ENCODE data around the gene ATP11B. TPM values are rescaled to one million over a fixed set of nuclear protein-coding genes. Genes with fewer than 3 reads are reported as not detected.

Gene ATP11B
- total RNA-seq, 2 experiments from 2014 or later: 128 to 131 TPM

DNA sequence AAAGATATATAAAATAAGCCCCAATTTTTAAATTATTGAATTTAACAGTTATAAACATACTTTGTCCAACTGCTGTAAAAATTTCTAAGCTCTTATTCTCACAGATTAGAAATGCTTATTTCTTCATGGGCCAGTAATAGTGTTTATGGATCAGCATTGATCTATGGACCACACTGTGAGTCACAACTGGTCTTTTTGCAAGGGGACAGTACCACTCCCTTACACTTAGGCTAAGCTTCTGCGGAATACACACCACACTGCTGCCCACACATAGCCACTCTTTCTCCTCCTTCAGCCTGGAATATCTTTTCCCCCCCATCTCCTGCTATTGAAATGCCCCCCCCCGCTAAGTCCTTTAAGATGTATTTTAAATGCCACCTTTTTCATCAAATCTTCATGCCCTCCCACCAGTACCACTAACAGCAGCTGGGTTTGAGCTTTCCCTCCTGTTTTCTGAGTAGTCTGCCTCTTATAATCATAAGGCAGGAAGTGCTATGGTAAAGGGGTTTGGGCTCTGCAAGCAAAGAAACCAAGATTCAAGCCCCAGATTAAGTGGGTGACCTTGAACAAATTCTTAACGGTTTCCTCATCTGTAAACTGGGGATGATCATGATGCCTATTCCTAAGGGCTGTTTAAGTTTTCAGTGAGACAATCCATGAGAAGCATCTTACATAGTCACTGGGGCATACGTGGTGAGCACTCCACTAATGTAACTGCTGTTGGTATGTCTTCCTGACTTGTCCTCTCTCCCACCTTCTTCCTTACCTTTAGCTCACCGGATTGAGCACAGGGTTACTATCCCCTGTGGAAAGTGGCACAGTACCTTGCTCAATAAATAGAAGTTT is 117.9 kb downstream of the ATP11B start:
- Mint-ChIP-seq H3K9me3 (no peaks in the 10 kb centered on the region), H3K36me3 (ENCODE audit: low read depth) (peaks cover 34% of the 10 kb centered on the region), H3K27ac (peak overlapping the region; percentile 82), H3K27me3 (no peaks in the 10 kb centered on the region), H3K4me3 (peak overlapping the region; percentile 1), H3K4me1 (peaks cover 55% of the 10 kb centered on the region)
- DNase-seq: peak; percentile 22
- CTCF ChIA-PET: interaction anchor here (0.5 to 2.9 kb wide), 17 partner anchors 8 to 201 kb away, joined by 3 to 11 read pairs (median 3); no protein-coding TSS in a partner anchor
- POLR2A ChIA-PET: interaction anchor here (1.3 kb wide), 2 partner anchors 11 to 188 kb away, joined by 3 to 4 read pairs; partner anchors contain the start of gene MCCC1

DNA sequence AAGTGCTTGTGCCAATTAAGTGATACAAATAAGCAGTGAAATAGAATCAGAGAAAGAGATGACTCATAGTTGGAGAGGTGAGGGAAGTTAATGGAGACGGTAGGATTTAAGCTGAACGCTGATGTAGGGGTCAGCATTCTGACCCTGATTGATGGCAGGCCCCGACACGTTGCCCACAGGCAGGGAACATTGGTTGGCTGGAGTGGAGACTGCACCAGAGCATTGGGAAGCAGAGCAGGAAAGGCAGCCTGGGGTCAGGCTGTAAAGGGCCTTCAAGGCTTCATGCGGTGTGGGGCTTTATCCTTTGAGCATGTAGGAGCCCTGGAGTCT is 118.4 kb downstream of the ATP11B start:
- Mint-ChIP-seq H3K27me3 (no peaks in the 10 kb centered on the region), H3K4me1 (peaks cover 55% of the 10 kb centered on the region)

DNA sequence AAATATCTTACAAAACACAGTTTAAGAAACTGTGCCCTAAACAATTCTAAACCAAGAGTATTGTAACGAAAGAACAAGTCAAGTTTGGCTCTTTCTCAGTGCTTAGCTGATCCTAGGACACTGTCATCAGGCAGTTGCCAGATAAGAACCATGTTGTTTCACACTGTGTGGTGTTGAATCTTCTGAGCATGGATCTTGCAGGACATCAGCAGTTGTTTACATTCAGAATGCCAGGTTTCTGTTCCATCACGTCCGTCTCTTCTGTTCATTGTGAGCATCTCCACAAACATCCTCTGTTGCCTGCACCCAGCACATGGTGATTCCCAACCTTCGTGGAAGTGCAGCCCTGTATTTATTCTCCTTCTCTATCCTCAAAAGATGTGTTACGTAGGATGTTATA is 119.2 kb downstream of the ATP11B start:
- H3K27me3 Mint-ChIP-seq: no peaks in the 10 kb centered on the region
- CTCF ChIA-PET: interaction anchor here (0.5 kb wide), 1 partner anchor 188 kb away, joined by 3 read pairs; no protein-coding TSS in a partner anchor
- POLR2A ChIA-PET: interaction anchor here (1.2 kb wide), 1 partner anchor 8 kb away, joined by 3 read pairs; no protein-coding TSS in a partner anchor
- no peak overlapping the region for H3K27ac Mint-ChIP-seq
- DNase-seq: no peak
- H3K9me3 Mint-ChIP-seq: no peaks in the 10 kb centered on the region
- peaks cover 35% of the 10 kb centered on the region for H3K36me3 Mint-ChIP-seq (ENCODE audit: low read depth)
- H3K4me3 Mint-ChIP-seq: no peak overlapping the region
- peaks cover 55% of the 10 kb centered on the region for H3K4me1 Mint-ChIP-seq

More for the DNA sequence above, 118.4 kb downstream of the ATP11B start:
- no peak for DNase-seq
- CTCF ChIA-PET: interaction anchor here (0.5 to 2.9 kb wide), 5 partner anchors 10 to 188 kb away, joined by 3 to 11 read pairs (median 3); no protein-coding TSS in a partner anchor
- H3K4me3 Mint-ChIP-seq: no peak overlapping the region
- POLR2A ChIA-PET: interaction anchor here (1.3 kb wide), 2 partner anchors 10 to 187 kb away, joined by 3 to 4 read pairs; partner anchors contain the start of gene MCCC1
- H3K27ac Mint-ChIP-seq: peak overlapping the region; percentile 82
- peaks cover 31% of the 10 kb centered on the region for H3K36me3 Mint-ChIP-seq (ENCODE audit: low read depth)
- no peaks in the 10 kb centered on the region for H3K9me3 Mint-ChIP-seq

DNA sequence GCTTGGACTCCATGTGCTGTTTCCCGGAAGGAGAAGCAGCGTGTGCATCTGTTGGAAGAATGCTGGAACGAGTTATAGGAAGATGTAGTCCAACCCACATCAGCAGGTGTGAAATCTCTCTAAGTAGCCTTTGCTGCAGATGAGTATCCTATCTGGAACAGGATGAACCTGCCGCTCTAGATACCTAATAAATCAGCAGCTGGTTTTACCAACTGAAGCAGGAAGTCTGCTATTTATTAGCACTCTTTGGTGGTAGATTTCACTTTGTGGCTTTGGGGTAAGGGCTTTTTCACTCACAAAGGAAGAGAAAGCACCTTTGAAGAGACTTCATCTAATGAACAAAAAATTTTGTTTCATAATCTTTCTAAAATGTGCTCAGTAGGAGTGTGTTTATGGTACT is 120.6 kb downstream of the ATP11B start:
- H3K27ac Mint-ChIP-seq: peak overlapping the region; percentile 50
- H3K36me3 Mint-ChIP-seq (ENCODE audit: low read depth): peaks cover 31% of the 10 kb centered on the region
- H3K4me3 Mint-ChIP-seq: no peak overlapping the region
- peaks cover 55% of the 10 kb centered on the region for H3K4me1 Mint-ChIP-seq
- DNase-seq: no peak
- no peaks in the 10 kb centered on the region for H3K27me3 Mint-ChIP-seq
- no peaks in the 10 kb centered on the region for H3K9me3 Mint-ChIP-seq
- ChIA-PET POLR2A (no interaction called here), CTCF (interaction anchor here (0.8 to 1.0 kb wide), 2 partner anchors 59 to 199 kb away, joined by 3 read pairs; no protein-coding TSS in a partner anchor)

DNA sequence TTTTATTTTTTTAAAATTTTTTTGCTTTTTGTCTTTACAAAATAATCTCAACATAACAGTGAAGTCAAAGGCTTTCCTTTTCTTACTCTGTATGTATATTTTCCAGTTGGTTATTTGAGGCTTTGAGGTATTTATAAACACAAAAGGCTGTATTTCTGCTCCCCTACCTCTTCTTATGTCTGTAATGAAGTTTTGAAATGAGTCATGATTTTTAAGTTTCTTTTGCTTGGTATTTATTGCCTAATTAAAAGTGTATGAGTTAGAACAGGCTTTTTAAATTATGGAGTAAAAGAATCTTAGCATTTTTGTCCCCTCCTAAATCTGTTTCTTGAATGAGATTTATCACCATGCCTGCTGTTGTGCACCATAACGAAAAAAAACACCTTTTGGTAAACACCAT is 121.0 kb downstream of the ATP11B start:
- Mint-ChIP-seq H3K4me1 (peaks cover 51% of the 10 kb centered on the region), H3K27me3 (no peaks in the 10 kb centered on the region), H3K4me3 (no peak overlapping the region), H3K27ac (peak overlapping the region; percentile 33), H3K9me3 (no peaks in the 10 kb centered on the region), H3K36me3 (ENCODE audit: low read depth) (peaks cover 31% of the 10 kb centered on the region)
- DNase-seq: no peak
- POLR2A ChIA-PET: interaction anchor here (0.6 kb wide), 2 partner anchors 33 to 203 kb away, joined by 3 read pairs; no protein-coding TSS in a partner anchor
- CTCF ChIA-PET: interaction anchor here (0.9 to 1.0 kb wide), 2 partner anchors 11 to 200 kb away, joined by 3 read pairs; no protein-coding TSS in a partner anchor

DNA sequence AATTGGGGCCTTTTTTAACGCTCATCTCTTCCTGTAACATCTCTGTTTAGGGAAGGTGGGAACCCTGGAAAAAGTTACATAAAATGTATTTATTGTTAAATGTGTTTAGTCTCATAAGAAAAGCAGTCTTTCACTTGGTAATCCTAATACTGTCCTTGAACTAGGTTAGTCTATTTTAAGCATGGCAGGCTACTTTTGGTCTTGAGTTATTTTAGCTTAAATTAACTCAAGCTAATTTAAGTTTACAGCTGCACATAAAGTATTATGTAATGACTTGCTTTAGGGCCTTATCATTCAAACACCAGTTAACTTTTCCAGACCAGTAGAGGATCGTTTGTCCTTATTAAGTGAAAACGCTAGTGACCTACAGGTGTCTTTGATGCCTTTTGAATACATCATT is 123.8 kb downstream of the ATP11B start:
- ChIA-PET CTCF (interaction anchor here (0.8 to 2.4 kb wide), 3 partner anchors 9 to 465 kb away, joined by 3 to 5 read pairs (median 3); no protein-coding TSS in a partner anchor), POLR2A (no interaction called here)
- H3K36me3 Mint-ChIP-seq (ENCODE audit: low read depth): peaks cover 32% of the 10 kb centered on the region

DNA sequence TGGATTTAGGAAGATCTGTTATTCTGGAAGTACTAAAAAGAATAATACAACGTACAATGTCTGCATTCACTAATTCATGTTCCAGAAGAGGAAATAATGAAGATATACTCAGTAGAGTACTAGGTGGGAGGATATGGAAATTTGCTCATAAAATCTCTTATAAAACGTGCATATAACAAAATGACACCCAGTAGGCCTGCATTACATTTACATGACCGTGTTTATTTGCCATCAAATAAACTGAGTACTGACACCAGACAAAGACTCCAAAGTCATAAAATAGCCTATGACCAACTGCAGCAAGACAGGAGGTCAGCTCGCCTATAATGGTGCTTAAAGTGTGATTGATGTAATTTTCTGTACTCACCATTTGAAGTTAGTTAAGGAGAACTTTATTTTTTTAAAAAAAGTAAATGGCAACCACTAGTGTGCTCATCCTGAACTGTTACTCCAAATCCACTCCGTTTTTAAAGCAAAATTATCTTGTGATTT is 126.6 kb downstream of the ATP11B start:
- Mint-ChIP-seq H3K27me3 (no peaks in the 10 kb centered on the region), H3K4me3 (no peak overlapping the region), H3K4me1 (peaks cover 2% of the 10 kb centered on the region), H3K36me3 (ENCODE audit: low read depth) (peaks cover 31% of the 10 kb centered on the region), H3K27ac (no peak overlapping the region), H3K9me3 (no peaks in the 10 kb centered on the region)
- no peak for DNase-seq
- ChIA-PET POLR2A (no interaction called here), CTCF (interaction anchor here (1.2 kb wide), 1 partner anchor 10 kb away, joined by 9 read pairs; no protein-coding TSS in a partner anchor)

More for the DNA sequence above, 123.8 kb downstream of the ATP11B start:
- Mint-ChIP-seq H3K4me1 (peaks cover 26% of the 10 kb centered on the region), H3K4me3 (no peak overlapping the region), H3K27me3 (no peaks in the 10 kb centered on the region), H3K27ac (no peak overlapping the region), H3K9me3 (no peaks in the 10 kb centered on the region)
- DNase-seq: no peak

DNA sequence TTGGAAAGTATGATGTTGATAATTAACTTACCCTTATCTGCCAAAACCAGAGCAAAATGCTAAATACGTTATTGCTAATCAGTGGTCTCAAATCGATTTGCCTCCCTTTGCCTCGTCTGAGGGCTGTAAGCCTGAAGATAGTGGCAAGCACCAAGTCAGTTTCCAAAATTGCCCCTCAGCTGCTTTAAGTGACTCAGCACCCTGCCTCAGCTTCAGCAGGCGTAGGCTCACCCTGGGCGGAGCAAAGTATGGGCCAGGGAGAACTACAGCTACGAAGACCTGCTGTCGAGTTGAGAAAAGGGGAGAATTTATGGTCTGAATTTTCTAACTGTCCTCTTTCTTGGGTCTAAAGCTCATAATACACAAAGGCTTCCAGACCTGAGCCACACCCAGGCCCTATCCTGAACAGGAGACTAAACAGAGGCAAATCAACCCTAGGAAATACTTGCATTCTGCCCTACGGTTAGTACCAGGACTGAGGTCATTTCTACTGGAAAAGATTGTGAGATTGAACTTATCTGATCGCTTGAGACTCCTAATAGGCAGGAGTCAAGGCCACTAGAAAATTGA is 127.3 kb downstream of the ATP11B start:
- no peaks in the 10 kb centered on the region for H3K4me1 Mint-ChIP-seq
- CTCF ChIA-PET: no interaction called here
- DNase-seq: no peak
- no peaks in the 10 kb centered on the region for H3K27me3 Mint-ChIP-seq
- H3K9me3 Mint-ChIP-seq: no peaks in the 10 kb centered on the region
- no peak overlapping the region for H3K27ac Mint-ChIP-seq
- H3K36me3 Mint-ChIP-seq (ENCODE audit: low read depth): peaks cover 27% of the 10 kb centered on the region
- POLR2A ChIA-PET: no interaction called here
- H3K4me3 Mint-ChIP-seq: no peak overlapping the region

DNA sequence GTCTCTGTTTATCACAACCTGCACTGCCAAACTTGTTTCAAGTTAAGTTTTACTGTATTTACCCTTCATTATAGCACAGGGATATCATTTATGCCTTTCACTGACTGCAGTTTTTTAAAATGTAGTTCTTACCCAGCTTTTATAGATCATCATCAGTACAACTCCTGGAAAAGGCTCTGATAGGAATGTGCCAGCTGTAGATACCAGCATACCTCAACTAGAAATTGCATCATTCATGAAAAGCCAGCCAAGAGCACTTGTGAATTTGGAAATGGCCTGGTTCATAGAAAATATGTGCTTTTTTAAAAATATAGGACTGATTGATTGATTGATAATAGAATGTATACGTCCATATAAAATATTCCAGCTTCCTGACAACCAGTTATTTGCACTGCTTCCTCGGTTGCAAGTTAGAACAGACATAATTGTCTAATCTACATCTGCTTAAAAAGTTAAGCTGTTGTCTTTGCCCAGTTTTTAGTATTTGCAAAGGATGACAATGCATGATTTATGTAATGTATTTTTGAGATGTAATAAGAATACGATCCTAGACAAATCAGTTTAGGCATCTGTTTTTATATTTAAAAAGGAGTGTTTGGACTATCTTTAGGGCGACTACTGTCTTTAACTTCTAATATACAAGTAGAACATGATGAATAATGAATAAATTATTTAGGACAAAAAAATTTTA is 128.5 kb downstream of the ATP11B start:
- Mint-ChIP-seq H3K27ac (no peak overlapping the region), H3K9me3 (no peaks in the 10 kb centered on the region), H3K4me3 (no peak overlapping the region), H3K27me3 (no peaks in the 10 kb centered on the region), H3K4me1 (no peaks in the 10 kb centered on the region), H3K36me3 (ENCODE audit: low read depth) (peaks cover 33% of the 10 kb centered on the region)
- POLR2A ChIA-PET: interaction anchor here (0.9 kb wide), 1 partner anchor 11 kb away, joined by 3 read pairs; no protein-coding TSS in a partner anchor
- no peak for DNase-seq
- CTCF ChIA-PET: no interaction called here

DNA sequence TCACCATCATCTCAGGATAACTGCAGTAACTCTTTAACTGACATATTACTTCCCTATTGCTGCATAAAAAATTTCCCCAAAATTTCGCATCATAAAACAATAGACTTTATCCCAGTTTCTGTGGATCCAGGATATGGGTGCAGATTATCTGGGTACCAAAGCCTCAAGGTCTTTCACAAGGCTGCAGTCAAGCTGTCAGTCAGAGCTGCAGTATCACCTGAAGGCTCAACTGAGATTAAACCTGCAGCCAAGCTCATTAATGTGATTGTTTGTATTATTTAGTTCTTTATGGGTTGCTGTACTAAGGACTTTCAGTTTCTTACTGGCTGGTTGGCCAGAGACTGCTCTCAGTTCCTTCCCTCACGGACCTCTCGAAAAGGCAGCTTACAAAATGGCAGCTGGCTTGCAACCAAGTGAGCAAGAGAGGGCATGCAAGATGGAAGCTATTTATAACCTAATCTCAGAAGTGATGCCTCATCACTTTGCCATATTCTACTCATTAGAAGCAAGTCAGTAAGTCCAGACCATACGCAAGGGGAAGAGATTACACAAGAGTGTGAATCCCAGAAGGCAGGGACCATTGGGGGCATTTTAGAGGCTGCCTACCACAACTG is 132.1 kb downstream of the ATP11B start:
- no peaks in the 10 kb centered on the region for H3K27me3 Mint-ChIP-seq
- H3K9me3 Mint-ChIP-seq: no peaks in the 10 kb centered on the region
- ChIA-PET CTCF (no interaction called here), POLR2A (interaction anchor here (0.7 kb wide), 1 partner anchor 10 kb away, joined by 3 read pairs; no protein-coding TSS in a partner anchor)
- peaks cover 29% of the 10 kb centered on the region for H3K36me3 Mint-ChIP-seq (ENCODE audit: low read depth)
- peaks cover 5% of the 10 kb centered on the region for H3K4me1 Mint-ChIP-seq
- H3K4me3 Mint-ChIP-seq: no peak overlapping the region
- DNase-seq: no peak
- no peak overlapping the region for H3K27ac Mint-ChIP-seq

DNA sequence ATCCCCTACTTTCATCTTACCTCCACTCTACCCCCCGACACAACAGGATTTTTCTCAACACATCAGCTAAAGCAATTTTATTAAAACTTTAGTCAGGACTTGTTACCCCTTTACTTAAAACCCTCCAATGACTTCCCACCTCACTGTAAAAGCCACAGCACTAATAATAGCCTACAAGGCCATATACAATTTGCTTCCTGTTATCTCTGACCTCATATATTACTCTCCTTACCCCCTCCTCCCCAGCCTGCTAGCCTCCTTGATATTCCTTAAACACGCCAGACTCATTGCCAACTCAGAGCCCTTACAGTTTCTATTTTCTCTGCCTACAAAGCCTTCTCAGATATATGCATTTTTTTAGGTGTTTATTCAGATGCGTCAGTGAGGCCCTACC is 132.6 kb downstream of the ATP11B start:
- H3K27me3 Mint-ChIP-seq: no peaks in the 10 kb centered on the region
- DNase-seq: no peak
- peaks cover 27% of the 10 kb centered on the region for H3K36me3 Mint-ChIP-seq (ENCODE audit: low read depth)

DNA sequence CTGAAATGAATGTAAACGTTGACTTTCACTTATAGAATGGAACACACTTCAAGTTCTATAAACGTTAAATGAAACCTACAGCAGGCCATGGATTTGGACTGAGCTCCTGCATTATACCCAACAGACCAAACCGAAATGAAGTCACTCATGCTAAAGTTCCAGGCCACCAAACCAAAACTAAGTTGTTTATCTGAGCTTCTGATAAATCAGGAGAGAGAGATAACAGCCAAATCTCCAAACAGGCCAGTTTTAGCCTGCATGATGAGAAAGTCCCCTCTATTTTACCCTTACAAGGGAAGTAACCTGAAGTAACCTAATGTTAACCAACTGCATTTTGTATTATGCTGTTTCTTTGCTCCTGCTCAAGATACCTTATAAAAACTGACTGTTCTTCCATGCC is 142.5 kb downstream of the ATP11B start:
- H3K36me3 Mint-ChIP-seq (ENCODE audit: low read depth): peaks cover 10% of the 10 kb centered on the region
- no peak for DNase-seq
- no peak overlapping the region for H3K27ac Mint-ChIP-seq
- H3K4me3 Mint-ChIP-seq: no peak overlapping the region
- CTCF ChIA-PET: interaction anchor here (1.4 to 2.0 kb wide), 2 partner anchors 25 to 222 kb away, joined by 4 to 5 read pairs; no protein-coding TSS in a partner anchor
- no peaks in the 10 kb centered on the region for H3K27me3 Mint-ChIP-seq
- peaks cover 19% of the 10 kb centered on the region for H3K4me1 Mint-ChIP-seq
- H3K9me3 Mint-ChIP-seq: peaks cover 3% of the 10 kb centered on the region
- POLR2A ChIA-PET: no interaction called here

More for the DNA sequence above, 132.6 kb downstream of the ATP11B start:
- Mint-ChIP-seq H3K4me1 (peaks cover 5% of the 10 kb centered on the region), H3K27ac (no peak overlapping the region), H3K4me3 (no peak overlapping the region), H3K9me3 (no peaks in the 10 kb centered on the region)
- POLR2A ChIA-PET: interaction anchor here (0.7 kb wide), 1 partner anchor 11 kb away, joined by 3 read pairs; no protein-coding TSS in a partner anchor
- CTCF ChIA-PET: no interaction called here

All from activated CD4-positive, alpha-beta memory T cell treated with anti-CD3 and anti-CD28 coated beads, Interleukin-2, amount 10 ng/mL, durations not matched to agents 7 days and 5 days (primary cell).